ENCODE results near the gene MORC3.

- TF ChIP-seq POLR2A (IDR thresholded peaks at IDR 0.05) (no peak), CTCF (IDR thresholded peaks at IDR 0.05) (no peak), POLR2AphosphoS5 (IDR thresholded peaks at IDR 0.05) (no peak)
Measured at GRCh38 chr21:36369064-36369685, 49.2 kb downstream of the MORC3 start.
